Body of pancreas (tissue), 4 donors: ENCODE results near the gene BAZ2B. TPM values are rescaled to one million over a fixed set of nuclear protein-coding genes. Genes with fewer than 3 reads are reported as not detected.

Experiments used
- ATAC-seq: fragments of 150-250 bp; one replicate; pipeline ENCODE4 v1.9.1; 2016
- DNase-seq, 4 donors: peaks; one replicate each; pipeline ENCODE4 v3.0.0-alpha.2; 2019
- H3K27ac ChIP-seq, 4 donors: fragments of 200-600 bp; sonication (generic); 1 replicate in 3 of 4; 2 replicates in 1 of 4; pipeline versions ENCODE4 v1.5.1 to v1.6.1; 2016 to 2019; ENCODE audit warnings: mild to moderate bottlenecking in 1 of 4, mixed read lengths in 1 of 4, moderate library complexity in 1 of 4
- H3K27me3 ChIP-seq, 2 donors: fragments of 200-600 bp; sonication (generic); one replicate each; pipeline ENCODE4 v1.6.0; 2016; ENCODE audit warnings: mild to moderate bottlenecking in 1 of 2
- H3K36me3 ChIP-seq, 2 donors: fragments of 200-600 bp; sonication (generic); replicated peaks in 1 of 2; 2 replicates each; pipeline ENCODE4 v1.5.1; 2016; ENCODE audit warnings: low read depth in 2 of 2; ENCODE audit not compliant: insufficient read depth in 1 of 2
- H3K4me1 ChIP-seq: fragments of 200-600 bp; sonication (generic); one replicate; pipeline ENCODE4 v1.6.0; 2016
- H3K4me3 ChIP-seq, 2 donors: fragments of 200-600 bp; sonication (generic); 1 replicate in 1 of 2; 2 replicates in 1 of 2; pipeline ENCODE4 v1.5.1; 2016 to 2019
- H3K9me3 ChIP-seq, 3 donors: fragments of 200-600 bp; sonication (generic); 1 replicate in 2 of 3; 2 replicates in 1 of 3; pipeline ENCODE4 v1.5.1; 2016
- CTCF ChIP-seq, 7 experiments: fragments of 450-650 bp in 4 of 7; fragments of 200-600 bp in 3 of 7; sonication (generic) in 3 of 7; IDR thresholded peaks; one replicate each; pipeline ENCODE4 v1.5.1; 2016 to 2019; ENCODE audit warnings: antibody characterized with exemption in 7 of 7
- POLR2A ChIP-seq, 3 donors: fragments of 450-650 bp; IDR thresholded peaks; one replicate each; pipeline ENCODE4 v1.6.1; 2016; ENCODE audit warnings: antibody characterized with exemption in 3 of 3, mild to moderate bottlenecking in 2 of 3
- WGBS, 2 donors: methylation state at CpG; one replicate each; pipeline ENCODE4 v1.1.5; 2017; 5-methylcytosine and 5-hydroxymethylcytosine counted together
- intact Hi-C: fragments of 100-400 bp; cut with DNase I; formaldehyde crosslinking; loops from one replicate; pipeline ENCODE4 v1.15.1; 2023
- total RNA-seq, 2 donors: library from RNA; depleted of rRNA; stranded (reverse); fragments of >200 nt; gene quantifications; one replicate each; pipeline ENCODE4 v1.1.0, GENCODE V29; 2016

BAZ2B gene
- total RNA-seq, 2 donors from 2014 or later, result 62.5 to 104 TPM

GRCh38 chr2:159281002-159281401, 335.3 kb downstream of the BAZ2B start:
- DNase-seq (no peak), ATAC-seq (no peak)
- 97 to 98% methylated on average over 6 of the region's 6 CpGs for WGBS, 2 donors
- Histone ChIP-seq H3K27me3 (no peaks in the 10 kb centered on the region), H3K27ac (no peak overlapping the region), H3K36me3 (no peaks in the 10 kb centered on the region), H3K4me1 (peaks cover 24% of the 10 kb centered on the region), H3K9me3 (no peaks in the 10 kb centered on the region), H3K4me3 (no peak overlapping the region)
- intact Hi-C loops, result no loop called here
- TF ChIP-seq POLR2A (IDR thresholded peaks at IDR 0.05) (no peak), CTCF (IDR thresholded peaks at IDR 0.05) (no peak)

- Histone ChIP-seq H3K4me1 (peaks cover 15% of the 10 kb centered on the region), H3K27ac (no peak overlapping the region), H3K36me3 (no peaks in the 10 kb centered on the region), H3K9me3 (no peaks in the 10 kb centered on the region), H3K27me3 (no peaks in the 10 kb centered on the region), H3K4me3 (no peak overlapping the region)
- ATAC-seq (no peak), DNase-seq (no peak)
- TF ChIP-seq CTCF (IDR thresholded peaks at IDR 0.05) (no peak), POLR2A (IDR thresholded peaks at IDR 0.05) (no peak)
- intact Hi-C loops, result no loop called here
- 97 to 98% methylated on average over 2 of the region's 2 CpGs for WGBS, 2 donors
Measured at GRCh38 chr2:159279700-159280099, 336.6 kb downstream of the BAZ2B start.

- Histone ChIP-seq H3K27ac (no peak overlapping the region), H3K4me3 (no peak overlapping the region), H3K36me3 (peaks cover 0 to 1% of the 10 kb centered on the region in 2 donors), H3K9me3 (no peaks in the 10 kb centered on the region), H3K4me1 (no peaks in the 10 kb centered on the region), H3K27me3 (no peaks in the 10 kb centered on the region)
- DNase-seq, result no peak
- no peak for ATAC-seq
- no peak for TF ChIP-seq POLR2A (IDR thresholded peaks at IDR 0.05)
- TF ChIP-seq CTCF (IDR thresholded peaks at IDR 0.05), result no peak
- WGBS, 2 donors, result 84 to 93% methylated on average over 1 of the region's 1 CpG
- intact Hi-C loops, result no loop called here
Measured at GRCh38 chr2:159275111-159275510, 341.2 kb downstream of the BAZ2B start.

- Histone ChIP-seq H3K4me1 (no peaks in the 10 kb centered on the region), H3K9me3 (no peaks in the 10 kb centered on the region), H3K36me3 (peaks cover 0 to 1% of the 10 kb centered on the region in 2 donors), H3K4me3 (no peak overlapping the region), H3K27ac (no peak overlapping the region), H3K27me3 (no peaks in the 10 kb centered on the region)
- intact Hi-C loops, result no loop called here
- DNase-seq (no peak), ATAC-seq (no peak)
- WGBS, 2 donors, result 47 to 76% methylated on average over 5 of the region's 5 CpGs
- TF ChIP-seq CTCF (IDR thresholded peaks at IDR 0.05) (no peak), POLR2A (IDR thresholded peaks at IDR 0.05) (no peak)
Measured at GRCh38 chr2:159272156-159272555, 344.2 kb downstream of the BAZ2B start.

- Histone ChIP-seq H3K27ac (no peak overlapping the region), H3K4me3 (no peak overlapping the region), H3K27me3 (no peaks in the 10 kb centered on the region), H3K4me1 (no peaks in the 10 kb centered on the region), H3K9me3 (no peaks in the 10 kb centered on the region), H3K36me3 (peaks cover 0 to 1% of the 10 kb centered on the region in 2 donors)
- TF ChIP-seq POLR2A (IDR thresholded peaks at IDR 0.05), result no peak
- TF ChIP-seq CTCF (IDR thresholded peaks at IDR 0.05), result no peak
- intact Hi-C loops, result no loop called here
- DNase-seq, result no peak
- ATAC-seq, result no peak
- 89 to 92% methylated on average over 4 of the region's 4 CpGs for WGBS, 2 donors
Measured at GRCh38 chr2:159270744-159271379, 345.5 kb downstream of the BAZ2B start.
